Fibroblast of the aortic adventitia (primary cell): ENCODE data around the gene PRR14. TPM values are rescaled to one million over a fixed set of nuclear protein-coding genes. Genes with fewer than 3 reads are reported as not detected.

Source experiments
- DNase-seq: peaks from one replicate; pipeline ENCODE4 v3.0.0-alpha.2; 2010; ENCODE audit warnings: low read depth
- H3K4me3 ChIP-seq: 2 replicates; pipeline ENCODE4 v1.5.1; 2011; ENCODE audit warnings: low read depth, mild to moderate bottlenecking, control low read depth, low read length, moderate library complexity
- total RNA-seq: library from RNA; depleted of rRNA; stranded (reverse); fragments of >200 nt; gene quantifications from 2 replicates; pipeline ENCODE4 v1.2.3, GENCODE V29; 2012; ENCODE audit warnings: low replicate concordance
- TF ChIP-seq, protein P1 (sequence below): IDR thresholded peaks from 2 replicates; pipeline ENCODE4 v1.5.1; 2011; ENCODE audit warnings: mild to moderate bottlenecking, low read length, control low read depth, inconsistent platforms; ENCODE audit not compliant: insufficient read depth

PRR14 gene
- total RNA-seq, 1 donor: 14.5 TPM

DNA sequence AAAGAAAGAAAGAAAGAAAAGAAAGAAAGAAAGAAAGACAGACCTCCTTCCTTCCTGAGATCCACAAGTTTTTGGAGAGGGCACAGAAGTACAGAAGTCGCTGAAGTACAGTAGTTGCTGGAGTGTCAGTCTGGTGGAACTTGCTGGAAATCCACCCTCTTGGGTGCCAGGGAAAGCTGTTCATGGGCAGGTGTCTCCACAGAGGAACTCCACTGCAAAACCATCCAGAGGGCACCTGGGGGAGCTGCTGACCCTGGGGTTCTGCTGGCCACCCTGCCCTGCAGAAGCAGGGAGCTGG, 3.5 kb upstream of the PRR14 start:
- TF ChIP-seq, protein P1, sequence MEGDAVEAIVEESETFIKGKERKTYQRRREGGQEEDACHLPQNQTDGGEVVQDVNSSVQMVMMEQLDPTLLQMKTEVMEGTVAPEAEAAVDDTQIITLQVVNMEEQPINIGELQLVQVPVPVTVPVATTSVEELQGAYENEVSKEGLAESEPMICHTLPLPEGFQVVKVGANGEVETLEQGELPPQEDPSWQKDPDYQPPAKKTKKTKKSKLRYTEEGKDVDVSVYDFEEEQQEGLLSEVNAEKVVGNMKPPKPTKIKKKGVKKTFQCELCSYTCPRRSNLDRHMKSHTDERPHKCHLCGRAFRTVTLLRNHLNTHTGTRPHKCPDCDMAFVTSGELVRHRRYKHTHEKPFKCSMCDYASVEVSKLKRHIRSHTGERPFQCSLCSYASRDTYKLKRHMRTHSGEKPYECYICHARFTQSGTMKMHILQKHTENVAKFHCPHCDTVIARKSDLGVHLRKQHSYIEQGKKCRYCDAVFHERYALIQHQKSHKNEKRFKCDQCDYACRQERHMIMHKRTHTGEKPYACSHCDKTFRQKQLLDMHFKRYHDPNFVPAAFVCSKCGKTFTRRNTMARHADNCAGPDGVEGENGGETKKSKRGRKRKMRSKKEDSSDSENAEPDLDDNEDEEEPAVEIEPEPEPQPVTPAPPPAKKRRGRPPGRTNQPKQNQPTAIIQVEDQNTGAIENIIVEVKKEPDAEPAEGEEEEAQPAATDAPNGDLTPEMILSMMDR: no peak
- no peak for DNase-seq
- H3K4me3 ChIP-seq: no peak overlapping the region

DNA sequence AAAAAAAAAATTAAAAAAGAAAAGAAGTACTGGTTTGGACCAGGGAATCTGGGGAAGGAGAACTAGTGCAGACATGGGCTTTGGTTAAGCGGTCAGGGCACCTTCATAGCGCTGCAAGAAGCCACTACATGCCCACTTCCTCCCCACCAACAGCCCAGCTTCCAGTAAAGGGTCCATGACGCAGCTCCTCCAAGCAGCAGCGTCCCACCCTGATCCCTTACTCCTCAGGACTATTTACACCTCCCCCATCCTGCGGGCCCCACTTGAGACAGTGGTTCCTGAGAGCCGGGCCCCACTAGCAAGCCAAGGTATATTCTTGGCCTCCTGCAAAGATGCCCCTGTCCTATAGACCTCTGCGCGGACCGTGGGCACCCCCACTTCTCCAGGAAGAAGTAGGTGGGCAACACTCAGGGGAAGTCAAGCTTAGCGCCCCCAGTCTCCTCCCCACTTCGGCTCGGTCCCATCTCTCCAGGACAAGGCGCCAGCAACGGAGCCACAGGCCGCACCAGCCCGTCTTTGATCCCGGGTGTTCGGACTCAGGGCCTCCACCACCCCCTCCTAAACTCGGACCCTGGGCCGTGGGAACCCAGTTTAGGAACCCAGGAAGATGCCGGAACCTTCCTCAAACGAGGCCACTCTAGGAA, 913 bp upstream of the PRR14 start:
- H3K4me3 ChIP-seq: peak overlapping the region; percentile 61
- TF ChIP-seq, protein P1: no peak
- DNase-seq: no peak

DNA sequence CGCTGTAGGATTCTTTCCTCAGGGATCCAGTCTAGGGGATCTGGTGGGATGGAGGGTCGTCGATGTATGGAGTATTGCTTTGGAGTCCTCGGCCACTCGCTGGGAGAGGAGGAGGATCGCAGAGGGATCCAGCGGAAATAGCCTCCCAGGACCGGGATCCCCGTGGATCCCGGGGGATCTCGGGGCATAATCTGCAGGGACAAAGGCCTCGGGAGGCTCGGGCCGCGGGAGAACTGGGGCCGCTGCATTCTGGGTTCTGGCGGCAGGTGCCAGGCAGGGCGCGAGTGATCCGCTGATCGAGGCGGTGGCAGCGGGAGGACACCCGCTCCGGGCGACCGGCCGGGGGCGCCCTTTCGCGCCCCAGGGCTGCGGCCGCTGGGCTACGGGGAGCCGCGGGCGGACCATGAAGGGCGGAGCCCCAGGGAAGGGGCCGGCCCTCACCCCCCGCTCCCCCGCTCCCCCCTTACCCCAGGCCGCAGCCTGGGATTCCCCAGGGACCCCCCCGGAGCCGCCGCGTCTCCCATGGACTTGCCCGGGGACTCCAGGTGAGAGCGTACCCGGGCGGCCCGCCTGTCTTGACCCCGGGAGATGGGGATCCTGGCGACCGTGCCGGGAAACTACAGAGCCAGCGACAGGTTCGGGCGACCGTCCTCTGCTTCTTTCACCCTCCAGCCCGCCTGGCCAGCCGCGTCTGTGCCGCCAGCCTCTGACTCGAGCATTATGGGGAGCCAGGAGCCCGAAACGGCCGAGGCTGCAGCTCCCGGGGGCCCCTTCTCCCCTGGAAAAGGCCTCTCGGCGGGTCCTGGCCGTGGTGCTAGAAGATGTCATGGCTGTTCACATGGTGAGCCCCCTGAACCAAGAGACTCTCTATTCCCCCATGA, 604 bp downstream of the PRR14 start:
- DNase-seq: peak; percentile 56
- TF ChIP-seq, protein P1: peak; percentile 55
- H3K4me3 ChIP-seq: peak overlapping the region; percentile 92

DNA sequence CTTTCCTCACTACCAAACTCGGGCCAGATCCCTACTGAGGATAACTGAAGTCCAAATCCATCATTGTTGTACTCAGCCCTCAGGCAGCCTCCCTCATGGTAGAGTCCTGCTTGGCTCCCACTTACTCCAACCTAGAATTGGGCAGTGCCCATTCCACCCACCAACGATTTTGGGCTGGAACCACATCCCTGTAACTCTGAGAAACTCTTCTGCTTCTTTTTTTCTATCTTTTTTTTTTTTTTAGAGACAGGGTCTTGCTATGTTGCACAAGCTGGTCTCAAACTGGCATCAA, 1.2 kb downstream of the PRR14 start:
- no peak for DNase-seq
- TF ChIP-seq, protein P1: no peak
- peak overlapping the region; percentile 92 for H3K4me3 ChIP-seq

DNA sequence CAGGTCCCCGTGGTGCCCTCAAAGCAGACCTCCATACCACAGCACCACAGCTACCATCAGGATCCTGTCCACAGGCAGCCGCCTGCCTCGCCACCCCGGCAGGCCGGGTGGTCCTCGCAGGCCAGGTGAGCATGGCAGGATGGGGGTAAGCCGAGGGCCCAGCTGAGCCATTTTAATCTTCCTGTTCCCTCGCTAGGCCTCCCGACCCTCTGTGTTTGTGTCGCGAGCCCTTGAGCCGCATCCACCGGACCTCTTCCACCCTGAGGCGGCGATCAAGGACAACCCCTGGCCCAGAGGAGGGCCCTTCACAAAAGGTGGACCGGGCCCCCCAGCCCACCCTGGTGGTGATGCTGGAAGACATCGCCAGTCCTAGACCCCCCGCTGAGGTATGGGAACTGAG, 2.0 kb downstream of the PRR14 start:
- no peak for DNase-seq
- TF ChIP-seq, protein P1: no peak
- peak overlapping the region; percentile 25 for H3K4me3 ChIP-seq

DNA sequence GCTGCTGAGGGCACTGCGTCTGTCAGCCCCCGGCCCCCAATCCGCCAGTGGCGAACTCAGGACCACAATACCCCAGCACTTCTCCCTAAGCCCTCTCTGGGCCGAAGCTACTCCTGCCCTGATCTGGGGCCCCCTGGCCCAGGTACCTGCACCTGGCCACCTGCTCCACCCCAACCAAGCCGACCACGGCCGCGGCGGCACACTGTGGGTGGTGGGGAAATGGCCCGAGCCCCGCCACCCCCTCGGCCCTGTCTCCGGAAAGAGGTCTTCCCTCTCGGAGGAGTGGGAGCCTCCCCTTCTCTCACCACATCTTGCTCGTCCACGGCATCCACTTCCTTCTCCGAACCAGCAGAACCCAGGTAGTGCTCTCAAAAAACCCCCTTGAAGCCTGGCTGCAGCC, 4.1 kb downstream of the PRR14 start:
- TF ChIP-seq, protein P1: no peak
- no peak overlapping the region for H3K4me3 ChIP-seq
- DNase-seq: no peak
